ENCODE results near the gene ERAS.
"Not testable (repeated sequence)": the region's sequence is repeated elsewhere in the genome, so short reads cannot be mapped to it uniquely, and the experiment has no call there.

ERAS gene

DNA sequence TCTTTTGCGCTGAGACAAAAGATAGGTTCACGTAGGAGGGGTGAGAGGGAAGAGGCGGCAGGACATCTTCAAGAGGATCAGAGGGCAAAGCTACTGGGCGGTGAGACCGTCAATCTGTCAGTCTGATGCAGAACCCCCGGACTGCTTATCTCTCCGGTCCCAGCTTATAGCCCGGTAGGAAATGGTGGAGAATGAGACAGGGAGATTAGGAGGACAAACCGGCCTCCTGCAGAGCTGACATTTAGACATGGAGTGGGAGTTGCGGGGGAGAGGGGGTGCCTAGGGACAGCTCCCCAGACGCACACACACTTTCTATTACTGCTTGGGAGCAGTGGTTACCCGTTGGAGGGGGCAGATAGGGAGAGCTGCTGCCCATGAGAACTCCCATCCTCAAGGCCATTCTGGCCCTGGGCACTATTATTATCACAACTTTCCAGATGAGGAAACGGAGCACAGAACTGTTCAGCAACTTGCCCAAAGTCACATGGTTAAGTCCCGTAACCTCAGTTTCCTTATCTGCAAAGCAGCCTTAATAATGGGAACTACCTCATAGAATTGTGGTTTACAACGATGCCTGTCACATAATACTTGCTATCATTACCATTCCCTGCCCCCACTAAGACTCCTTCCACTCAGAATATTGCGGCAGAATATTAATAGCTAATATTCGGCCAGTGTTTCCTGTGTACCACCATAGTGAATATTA lies 25.6 kb upstream of the ERAS start:
- no peak for DNase-seq

DNA sequence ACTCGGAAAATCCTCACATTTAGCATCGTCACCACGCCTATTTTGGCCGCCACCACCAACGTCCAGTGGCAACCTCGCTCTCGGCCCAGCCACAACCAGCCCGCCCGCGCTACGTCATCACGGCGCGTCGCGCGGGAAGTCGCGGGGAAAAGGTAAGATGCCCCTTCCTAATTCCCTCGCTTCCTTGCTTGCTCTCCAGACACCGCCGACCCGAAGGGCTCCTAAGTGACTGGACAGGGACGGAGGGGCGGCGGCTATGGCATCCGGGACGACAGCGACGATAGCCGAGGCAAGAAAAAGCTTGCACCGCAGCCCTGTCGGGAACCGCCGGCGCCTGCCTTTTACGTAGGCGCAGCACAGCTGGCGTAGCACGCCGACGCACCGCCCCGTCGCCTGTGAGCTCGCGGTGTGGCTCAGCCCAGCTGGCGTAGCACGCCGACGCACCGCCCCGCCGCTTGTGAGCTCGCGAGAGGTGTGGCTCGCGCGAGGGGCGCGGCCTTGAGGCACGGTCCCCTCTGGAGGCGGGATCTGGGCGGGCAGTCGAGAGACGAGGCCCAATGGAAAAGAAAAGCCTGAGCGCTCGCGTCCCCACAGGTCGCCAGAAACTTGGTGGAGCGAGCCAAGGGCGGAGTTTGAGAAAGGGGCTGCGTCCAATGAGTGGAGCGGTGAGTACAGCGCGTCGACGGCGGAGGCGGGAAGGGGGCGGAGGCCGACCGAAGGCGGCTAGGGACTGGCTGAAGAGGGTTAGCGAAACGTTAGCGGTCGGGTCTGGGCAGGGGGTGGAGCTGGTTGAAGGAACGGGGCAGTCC lies 24.8 kb upstream of the ERAS start, which contains the start of gene HDAC6:
HDAC6 (plus strand) TSS at position 788 of the 809 bp plus-strand sequence. CDS start 626 bp downstream, outside the sequence.
- DNase-seq = peak; percentile 95

DNA sequence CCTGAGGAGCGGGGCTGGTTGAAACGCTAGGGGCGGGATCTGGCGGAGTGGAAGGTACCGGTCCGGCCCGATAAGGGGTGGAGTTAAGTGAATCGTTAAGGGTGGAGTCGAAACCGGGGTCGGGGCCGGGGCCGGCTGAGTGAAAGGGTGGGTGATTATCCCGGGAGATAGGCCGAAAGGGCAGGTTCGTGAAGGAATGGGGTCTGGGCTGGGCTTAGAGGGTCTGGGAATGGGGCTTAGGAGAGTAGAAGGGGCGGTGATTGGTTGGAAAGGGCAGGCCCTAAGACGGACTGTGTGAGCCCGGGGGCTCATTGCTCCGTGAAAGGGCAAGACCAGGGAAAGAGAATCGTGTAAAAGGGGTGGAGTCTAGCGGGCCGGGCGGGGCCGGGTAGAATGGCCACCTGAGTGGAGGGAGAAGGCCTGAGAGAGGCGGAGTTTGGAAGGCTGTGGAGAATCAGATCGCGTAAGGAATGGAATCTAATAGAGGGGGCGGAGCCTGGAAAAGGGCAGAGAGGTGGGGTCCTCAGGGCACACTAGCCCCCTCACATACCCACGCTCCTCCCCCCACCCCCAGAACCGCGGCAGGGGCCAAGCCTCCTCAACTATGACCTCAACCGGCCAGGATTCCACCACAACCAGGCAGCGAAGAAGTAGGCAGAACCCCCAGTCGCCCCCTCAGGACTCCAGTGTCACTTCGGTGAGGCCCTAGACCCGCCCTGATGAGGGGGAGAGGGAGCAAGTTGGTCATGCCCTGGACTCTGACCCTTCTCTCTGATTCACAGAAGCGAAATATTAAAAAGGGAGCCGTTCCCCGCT lies 24.0 kb upstream of the ERAS start:
- peak; percentile 62 for DNase-seq

DNA sequence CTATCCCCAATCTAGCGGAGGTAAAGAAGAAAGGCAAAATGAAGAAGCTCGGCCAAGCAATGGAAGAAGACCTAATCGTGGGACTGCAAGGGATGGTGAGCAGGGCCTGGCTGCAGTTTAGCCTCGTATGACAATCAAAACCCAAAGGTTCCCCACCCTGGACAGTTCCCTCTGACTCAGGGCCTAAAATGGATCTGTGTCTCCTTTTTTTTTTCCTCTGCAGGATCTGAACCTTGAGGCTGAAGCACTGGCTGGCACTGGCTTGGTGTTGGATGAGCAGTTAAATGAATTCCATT lies 23.5 kb upstream of the ERAS start:
- DNase-seq = no peak

DNA sequence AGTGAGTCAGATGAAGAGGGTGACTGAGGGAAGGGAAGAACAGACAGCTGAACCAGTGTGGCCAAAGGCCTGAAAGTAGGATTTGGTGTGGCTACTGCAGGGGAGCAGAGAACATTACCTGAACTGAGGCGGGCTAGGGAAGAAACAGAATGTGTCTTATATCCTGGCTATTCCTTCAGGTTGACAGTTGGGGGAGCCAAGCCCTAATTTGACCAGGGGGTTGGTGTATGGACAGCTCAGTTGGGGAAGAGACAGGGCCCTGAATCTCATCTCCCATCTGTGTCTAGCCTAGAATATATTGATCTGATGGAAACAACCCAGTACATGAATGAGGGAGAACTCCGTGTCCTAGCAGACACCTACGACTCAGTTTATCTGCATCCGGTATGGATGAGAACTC lies 20.2 kb upstream of the ERAS start:
- no peak for DNase-seq

DNA sequence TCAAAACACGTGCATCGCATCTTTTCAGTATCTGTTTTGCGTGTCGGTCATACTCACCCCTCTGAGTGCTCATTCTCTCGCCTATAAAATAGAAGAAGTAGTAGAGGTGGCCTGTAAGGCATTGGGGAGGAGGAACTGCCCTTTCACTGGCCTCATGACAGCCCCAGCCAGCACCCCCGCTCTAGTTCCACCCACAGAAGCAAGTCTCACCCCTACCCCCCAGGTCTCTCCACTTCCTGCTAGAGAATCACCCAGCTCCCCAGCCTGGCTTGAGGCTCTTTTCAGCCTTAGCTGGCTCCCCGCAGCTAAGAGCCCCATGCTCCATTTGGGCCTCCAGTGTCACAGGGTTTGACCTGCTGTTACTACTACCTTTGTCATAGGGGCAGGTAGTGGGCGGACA lies 12.7 kb upstream of the ERAS start:
- DNase-seq = no peak

DNA sequence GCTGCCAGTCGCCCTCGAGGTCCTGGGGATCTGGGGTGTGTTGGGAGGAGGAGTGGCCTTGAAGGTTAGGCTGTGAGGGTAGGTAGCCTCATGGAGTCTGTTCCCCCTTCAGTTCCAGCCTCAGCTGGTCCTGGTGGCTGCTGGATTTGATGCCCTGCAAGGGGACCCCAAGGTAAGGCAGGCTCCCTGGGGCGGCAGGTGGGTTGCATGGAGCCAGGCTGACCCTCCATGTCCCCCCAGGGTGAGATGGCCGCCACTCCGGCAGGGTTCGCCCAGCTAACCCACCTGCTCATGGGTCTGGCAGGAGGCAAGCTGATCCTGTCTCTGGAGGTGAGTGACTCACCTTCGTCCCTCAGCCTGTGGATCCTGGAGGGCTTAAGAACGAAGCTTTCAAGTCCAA lies 11.6 kb upstream of the ERAS start:
- DNase-seq = no peak

DNA sequence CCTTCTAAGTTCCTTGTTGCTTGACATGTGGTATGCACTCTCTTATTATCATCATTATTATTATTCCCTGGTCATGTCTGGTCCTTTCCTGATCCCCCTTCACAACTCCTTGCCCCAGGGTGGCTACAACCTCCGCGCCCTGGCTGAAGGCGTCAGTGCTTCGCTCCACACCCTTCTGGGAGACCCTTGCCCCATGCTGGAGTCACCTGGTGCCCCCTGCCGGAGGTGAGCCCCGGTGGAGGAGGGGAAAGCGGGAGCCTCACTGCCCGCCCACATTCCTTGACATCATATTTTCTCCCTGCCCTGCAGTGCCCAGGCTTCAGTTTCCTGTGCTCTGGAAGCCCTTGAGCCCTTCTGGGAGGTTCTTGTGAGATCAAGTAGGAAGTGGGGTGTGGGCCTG lies 11.0 kb upstream of the ERAS start:
- DNase-seq = no peak

DNA sequence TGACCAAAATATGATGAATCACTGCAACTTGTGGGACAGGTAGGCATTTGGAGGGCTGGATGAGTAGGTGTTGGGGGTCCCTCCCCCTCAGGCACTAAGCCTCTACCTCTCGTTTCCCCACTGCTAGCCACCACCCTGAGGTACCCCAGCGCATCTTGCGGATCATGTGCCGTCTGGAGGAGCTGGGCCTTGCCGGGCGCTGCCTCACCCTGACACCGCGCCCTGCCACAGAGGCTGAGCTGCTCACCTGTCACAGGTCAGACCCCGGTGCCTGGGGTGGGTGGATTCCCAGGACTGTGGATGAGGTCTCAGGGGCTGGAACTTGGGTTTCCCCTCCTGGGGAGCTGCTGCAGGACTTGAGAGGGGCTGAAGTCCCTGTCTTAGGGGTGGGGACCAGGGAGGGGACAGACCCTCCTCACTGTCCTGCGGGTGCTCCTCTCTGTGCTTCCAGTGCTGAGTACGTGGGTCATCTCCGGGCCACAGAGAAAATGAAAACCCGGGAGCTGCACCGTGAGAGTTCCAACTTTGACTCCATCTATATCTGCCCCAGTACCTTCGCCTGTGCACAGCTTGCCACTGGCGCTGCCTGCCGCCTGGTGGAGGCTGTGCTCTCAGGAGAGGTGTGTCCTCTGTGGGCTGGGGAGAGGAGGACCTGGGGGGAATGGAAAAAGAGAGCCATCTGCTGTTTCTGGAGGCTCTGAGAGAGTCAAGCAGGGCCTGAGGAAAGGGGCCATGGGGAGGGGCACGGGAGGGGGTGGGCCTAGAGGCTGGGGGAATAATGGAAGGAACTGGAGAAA lies 10.1 kb upstream of the ERAS start:
- DNase-seq = no peak

DNA sequence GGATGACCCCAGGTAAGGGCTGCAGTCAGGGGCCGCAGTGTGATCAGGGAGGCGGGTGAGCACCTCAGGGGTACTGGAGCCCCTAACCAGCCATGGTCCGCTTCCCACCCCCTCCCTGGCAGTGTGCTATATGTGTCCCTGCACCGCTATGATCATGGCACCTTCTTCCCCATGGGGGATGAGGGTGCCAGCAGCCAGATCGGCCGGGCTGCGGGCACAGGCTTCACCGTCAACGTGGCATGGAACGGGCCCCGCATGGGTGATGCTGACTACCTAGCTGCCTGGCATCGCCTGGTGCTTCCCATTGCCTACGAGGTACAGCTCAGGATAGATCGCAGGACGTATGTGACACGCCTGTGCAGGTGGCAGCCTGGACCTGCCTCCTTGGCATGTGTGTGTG lies 8.2 kb upstream of the ERAS start:
- DNase-seq = no peak

DNA sequence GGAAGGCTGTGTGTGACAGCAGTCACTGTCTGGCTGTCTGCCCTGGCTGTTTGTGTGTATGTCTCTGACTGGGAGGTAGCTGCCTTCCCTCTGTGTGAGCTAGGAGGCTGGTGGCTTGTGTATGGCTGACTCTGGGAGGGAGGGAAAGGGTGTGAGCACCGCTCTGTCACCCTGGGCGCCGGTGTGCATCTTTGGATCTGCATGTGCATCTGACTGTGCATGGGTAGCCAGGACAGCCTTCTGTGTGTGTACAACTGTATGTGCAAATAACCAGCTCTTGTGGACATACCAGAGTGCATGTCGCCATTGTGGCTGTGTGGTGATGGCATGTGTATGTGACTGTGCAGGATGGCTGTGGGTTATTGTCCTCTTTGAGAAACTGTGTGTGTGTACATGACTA lies 7.4 kb upstream of the ERAS start:
- DNase-seq = no peak

DNA sequence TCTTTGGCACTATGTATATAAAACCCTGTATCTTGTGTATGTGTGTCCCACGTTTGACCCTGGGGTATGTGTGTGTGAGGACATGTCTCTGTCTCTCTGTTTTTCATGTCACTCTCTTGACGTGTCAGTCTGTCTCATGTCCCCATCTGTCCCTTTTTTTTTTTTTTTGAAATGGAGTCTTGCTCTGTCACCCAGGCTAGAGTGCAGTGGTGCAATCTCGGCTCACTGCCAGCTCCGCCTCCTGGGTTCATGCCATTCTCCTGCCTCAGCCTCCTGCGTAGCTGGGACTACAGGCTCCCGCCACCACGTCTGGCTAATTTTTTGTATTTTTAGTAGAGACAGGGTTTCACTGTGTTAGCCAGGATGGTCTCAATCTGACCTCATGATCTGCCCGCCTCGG lies 6.9 kb upstream of the ERAS start:
- DNase-seq = not testable (repeated sequence)

DNA sequence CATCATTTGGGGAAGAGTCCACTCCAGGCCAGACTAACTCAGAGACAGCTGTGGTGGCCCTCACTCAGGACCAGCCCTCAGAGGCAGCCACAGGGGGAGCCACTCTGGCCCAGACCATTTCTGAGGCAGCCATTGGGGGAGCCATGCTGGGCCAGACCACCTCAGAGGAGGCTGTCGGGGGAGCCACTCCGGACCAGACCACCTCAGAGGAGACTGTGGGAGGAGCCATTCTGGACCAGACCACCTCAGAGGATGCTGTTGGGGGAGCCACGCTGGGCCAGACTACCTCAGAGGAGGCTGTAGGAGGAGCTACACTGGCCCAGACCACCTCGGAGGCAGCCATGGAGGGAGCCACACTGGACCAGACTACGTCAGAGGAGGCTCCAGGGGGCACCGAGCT lies 3.3 kb upstream of the ERAS start:
- no peak for DNase-seq

DNA sequence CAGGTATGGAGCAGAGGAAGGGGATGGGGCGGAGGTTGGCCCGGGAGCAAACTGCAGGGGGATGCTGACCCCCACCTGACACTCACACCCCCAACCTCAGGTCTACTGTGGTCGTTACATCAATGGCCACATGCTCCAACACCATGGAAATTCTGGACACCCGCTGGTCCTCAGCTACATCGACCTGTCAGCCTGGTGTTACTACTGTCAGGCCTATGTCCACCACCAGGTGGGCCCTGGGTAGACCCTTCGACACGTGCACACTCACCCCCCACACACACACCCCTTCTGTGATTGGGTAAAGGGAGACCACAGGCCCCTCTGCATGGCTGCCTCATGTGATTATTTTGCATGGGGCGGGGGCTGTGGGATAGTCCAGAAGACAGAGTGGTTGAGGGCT lies 2.2 kb upstream of the ERAS start:
- no peak for DNase-seq

DNA sequence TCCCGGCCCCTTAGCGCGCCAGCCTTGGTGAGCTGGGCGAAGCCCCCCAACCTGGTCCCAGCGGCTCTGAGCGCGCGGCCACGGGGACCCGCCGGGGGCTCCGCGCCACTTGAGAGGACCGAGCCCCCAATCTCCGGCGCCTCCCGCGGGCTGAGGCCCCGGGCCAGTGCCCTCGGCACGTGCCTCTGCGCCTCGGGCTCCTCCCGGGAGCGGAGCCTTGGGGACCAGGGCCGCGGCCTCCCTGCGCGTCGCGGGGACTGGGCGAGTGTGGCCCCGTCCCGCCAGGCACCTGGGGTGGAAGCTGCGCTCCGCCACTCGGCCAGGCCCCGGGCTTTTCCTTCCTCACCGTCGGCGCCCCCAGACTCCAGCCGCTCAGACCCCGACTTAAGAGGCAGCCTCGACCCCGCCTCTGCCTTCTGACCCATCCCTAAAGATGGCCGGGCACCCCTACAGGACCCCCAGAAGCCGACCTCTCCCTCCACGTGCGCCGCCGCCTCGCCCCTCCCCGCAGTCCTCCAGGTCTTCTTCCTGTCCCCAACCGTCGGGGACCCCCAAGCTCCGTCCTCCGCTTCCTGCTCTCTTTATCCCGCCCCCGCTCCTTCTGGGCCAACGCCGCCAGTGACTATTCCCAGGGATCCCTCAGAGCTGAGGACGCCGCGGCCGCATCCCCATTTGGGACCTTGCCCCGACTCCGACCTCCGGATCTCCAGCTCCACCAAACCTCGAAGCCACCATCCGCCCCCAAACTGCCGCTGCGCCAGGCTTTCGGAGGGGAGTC lies 752 bp downstream of the ERAS start:
- DNase-seq = no peak

DNA sequence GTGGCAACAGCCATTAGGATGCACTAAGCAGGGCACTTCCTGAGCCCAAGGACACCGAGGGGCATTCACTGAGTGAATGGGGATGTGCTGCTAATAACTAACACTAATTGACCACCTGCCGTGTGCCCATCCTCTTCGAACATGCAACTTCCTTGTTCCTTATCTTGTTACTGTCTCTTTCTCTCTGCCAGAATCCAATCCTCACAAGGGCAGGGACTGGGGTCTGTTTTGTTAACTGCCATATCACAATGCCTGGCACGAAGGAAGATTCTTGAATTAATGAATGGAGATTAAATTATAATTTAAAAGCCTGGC lies 1.3 kb downstream of the ERAS start:
- DNase-seq = no peak

DNA sequence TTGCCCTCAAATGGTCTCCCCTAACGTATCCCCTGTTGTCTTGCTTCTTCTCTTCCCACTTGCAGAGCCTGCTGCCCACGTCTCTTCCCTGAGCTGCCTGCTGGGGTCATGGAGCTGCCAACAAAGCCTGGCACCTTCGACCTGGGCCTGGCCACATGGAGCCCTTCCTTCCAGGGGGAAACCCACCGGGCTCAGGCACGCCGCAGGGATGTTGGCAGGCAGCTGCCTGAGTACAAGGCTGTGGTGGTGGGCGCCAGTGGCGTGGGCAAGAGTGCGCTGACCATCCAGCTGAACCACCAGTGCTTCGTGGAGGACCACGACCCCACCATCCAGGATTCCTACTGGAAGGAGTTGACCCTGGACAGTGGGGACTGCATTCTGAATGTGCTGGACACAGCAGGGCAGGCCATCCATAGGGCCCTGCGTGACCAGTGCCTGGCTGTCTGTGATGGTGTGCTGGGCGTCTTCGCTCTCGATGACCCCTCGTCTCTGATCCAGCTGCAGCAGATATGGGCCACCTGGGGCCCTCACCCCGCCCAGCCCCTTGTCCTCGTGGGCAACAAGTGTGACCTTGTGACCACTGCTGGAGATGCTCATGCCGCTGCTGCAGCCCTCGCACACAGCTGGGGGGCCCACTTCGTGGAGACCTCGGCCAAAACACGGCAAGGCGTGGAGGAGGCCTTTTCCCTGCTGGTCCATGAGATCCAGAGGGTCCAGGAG lies 2.9 kb downstream of the ERAS start:
- DNase-seq = no peak

DNA sequence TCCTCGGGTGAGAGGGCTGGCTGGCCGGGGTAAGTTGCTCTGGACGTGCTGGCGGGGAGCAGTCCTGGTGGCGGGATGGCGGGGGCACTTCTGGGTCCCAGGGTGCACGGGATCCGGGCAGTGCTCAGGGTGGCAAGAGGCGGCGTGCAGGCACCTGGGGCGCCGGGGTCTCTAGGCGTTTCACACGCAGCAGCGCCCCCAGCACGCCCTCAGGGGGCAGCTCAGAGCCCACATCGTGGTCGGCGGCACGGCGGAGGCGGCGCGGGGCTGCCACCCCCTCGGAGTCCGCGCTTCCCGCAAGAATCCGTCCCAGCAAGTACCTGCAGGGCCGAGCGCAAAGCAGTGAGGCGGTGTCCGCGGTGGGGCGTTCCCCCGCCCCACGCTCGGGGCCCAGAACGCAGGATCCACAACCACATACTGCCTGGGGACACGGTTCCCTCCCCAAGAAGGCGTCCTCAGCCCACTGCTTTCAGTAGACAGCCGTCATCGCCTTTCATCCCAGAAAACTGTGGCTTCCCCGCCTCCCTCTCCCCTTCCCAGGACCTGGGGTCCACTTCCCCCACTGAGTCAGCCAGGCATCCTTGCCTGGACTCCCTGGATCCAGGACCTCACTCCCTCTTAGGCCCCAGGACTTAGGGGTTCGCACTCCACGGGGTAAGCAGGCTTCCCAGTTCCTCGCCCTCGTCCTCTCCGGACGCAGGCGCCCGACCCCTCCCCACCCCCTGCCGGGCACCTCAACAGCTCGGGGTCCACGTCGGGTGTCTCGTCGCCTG lies 5.0 kb downstream of the ERAS start:
- DNase-seq = no peak

DNA sequence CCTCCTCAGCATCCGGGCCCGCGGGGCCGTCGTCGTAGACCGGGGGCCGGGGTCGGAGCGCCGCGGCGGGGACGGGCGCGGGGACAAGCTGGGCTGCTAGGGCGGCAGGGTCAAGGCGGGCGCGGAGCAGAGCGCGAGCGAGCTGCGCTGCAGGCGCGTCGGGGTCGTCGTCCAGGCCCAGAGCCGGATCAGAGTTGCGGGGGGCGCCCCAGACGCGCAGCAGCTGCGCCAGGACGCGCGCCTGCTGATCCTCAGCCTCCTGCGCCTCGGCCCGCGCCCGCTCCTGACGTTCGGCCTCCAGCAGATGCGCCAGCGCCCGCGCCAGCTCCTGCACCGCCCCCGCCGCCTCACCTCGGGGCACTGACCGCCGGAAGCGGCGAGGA lies 5.6 kb downstream of the ERAS start:
- no peak for DNase-seq

DNA sequence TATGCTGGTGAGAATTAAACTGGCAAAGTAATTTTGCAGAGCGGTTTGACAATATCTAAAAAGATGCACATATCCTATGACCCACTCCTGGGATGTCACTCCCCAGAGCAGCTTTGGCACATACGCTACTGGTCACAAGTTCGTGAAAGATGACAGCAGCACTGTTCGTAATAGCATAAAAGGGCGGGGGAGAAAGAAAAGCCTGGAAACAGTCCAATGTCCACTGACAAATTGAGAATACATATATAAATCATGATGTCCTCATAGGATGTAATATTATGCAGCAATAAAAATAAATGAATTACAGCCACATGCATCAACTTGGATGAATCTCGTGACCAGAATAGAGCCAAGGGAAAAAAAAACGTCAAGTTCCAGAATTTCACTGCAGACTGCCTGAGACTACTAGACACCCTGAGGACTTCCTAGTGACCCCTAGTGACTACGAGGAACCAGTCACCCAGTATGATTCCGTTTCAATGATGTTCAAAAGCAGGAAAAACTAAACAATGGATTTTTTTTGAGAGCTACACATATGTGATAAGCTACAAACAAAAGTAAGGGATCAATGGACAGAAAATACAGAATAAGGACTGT lies 7.3 kb downstream of the ERAS start:
- DNase-seq = no peak

DNA sequence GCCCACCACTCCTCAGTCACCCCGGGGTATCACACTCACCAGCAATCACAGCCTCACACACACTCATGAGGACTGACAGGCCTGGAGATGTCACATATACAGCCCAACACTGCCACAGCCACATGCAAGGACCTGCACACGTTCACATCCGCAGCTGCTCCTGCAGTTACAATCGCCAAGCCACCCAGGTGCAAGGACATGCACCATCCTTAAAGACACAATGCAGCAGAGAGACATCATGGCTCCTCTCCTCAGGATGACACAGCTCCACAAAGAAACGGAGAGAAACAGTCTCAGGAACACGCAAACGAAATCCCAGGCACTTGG lies 8.0 kb downstream of the ERAS start:
- DNase-seq = no peak
